Ishikawa (cell line): Measurements from ENCODE around the gene PRICKLE2.

Experiments used
- CEBPB ChIP-seq: IDR thresholded peaks from 2 replicates; pipeline ENCODE4 v1.6.1; 2012
- CREB1 ChIP-seq: IDR thresholded peaks from 2 replicates; pipeline ENCODE4 v1.6.1; 2012; ENCODE audit warnings: low read depth
- EGR1 ChIP-seq: IDR thresholded peaks from 2 replicates; pipeline ENCODE4 v1.6.1; 2012
- EP300 ChIP-seq: IDR thresholded peaks from 2 replicates; pipeline ENCODE4 v1.6.1; 2012; ENCODE audit warnings: borderline replicate concordance
- FOXM1 ChIP-seq: IDR thresholded peaks from 2 replicates; pipeline ENCODE4 v1.6.1; 2012; ENCODE audit warnings: low read depth, borderline replicate concordance
- MAX ChIP-seq: IDR thresholded peaks from 2 replicates; pipeline ENCODE4 v1.6.1; 2012
- NFIC ChIP-seq: IDR thresholded peaks from 2 replicates; pipeline ENCODE4 v1.6.1; 2012
- RAD21 ChIP-seq: IDR thresholded peaks from 2 replicates; pipeline ENCODE4 v1.6.1; 2012; ENCODE audit warnings: low read depth
- REST ChIP-seq: IDR thresholded peaks from 2 replicates; pipeline ENCODE4 v1.6.1; 2012; ENCODE audit warnings: low read depth, mild to moderate bottlenecking
- TAF1 ChIP-seq: IDR thresholded peaks from 2 replicates; pipeline ENCODE4 v1.6.1; 2012; ENCODE audit warnings: low read depth, mild to moderate bottlenecking
- TCF12 ChIP-seq: IDR thresholded peaks from 2 replicates; pipeline ENCODE4 v1.6.1; 2012; ENCODE audit warnings: low read depth
- TEAD4 ChIP-seq: IDR thresholded peaks from 2 replicates; pipeline ENCODE4 v1.6.1; 2012
- USF1 ChIP-seq: IDR thresholded peaks from 2 replicates; pipeline ENCODE4 v1.6.1; 2012
- YY1 ChIP-seq: IDR thresholded peaks from 2 replicates; pipeline ENCODE4 v1.6.1; 2012; ENCODE audit warnings: low read depth
- ZBTB7A ChIP-seq: IDR thresholded peaks from 2 replicates; pipeline ENCODE4 v1.6.1; 2012; ENCODE audit warnings: low read depth

PRICKLE2 gene

GRCh38 chr3:64131725-64132469, 93.4 kb downstream of the PRICKLE2 start:
- no peak for TF ChIP-seq CEBPB
- TF ChIP-seq CREB1 = no peak
- no peak for TF ChIP-seq TEAD4
- TF ChIP-seq MAX = no peak
- TF ChIP-seq YY1 = no peak
- no peak for TF ChIP-seq NFIC
- TF ChIP-seq RAD21 = no peak
- TF ChIP-seq ZBTB7A = no peak
- no peak for TF ChIP-seq REST
- TF ChIP-seq EGR1 = no peak
- TF ChIP-seq EP300 = no peak
- TF ChIP-seq FOXM1 = no peak
- no peak for TF ChIP-seq USF1

- TF ChIP-seq TAF1 = no peak
- no peak for TF ChIP-seq CREB1
- TF ChIP-seq REST = no peak
- no peak for TF ChIP-seq RAD21
- no peak for TF ChIP-seq ZBTB7A
- no peak for TF ChIP-seq TEAD4
- TF ChIP-seq YY1 = no peak
- TF ChIP-seq USF1 = no peak
- TF ChIP-seq FOXM1 = no peak
- no peak for TF ChIP-seq EGR1
- no peak for TF ChIP-seq NFIC
Observed at GRCh38 chr3:64130436-64130835, 94.8 kb downstream of the PRICKLE2 start.

- TF ChIP-seq REST = no peak
Observed at GRCh38 chr3:64129581-64129980, 95.7 kb downstream of the PRICKLE2 start.

- TF ChIP-seq TAF1 = no peak
- TF ChIP-seq USF1 = no peak
- no peak for TF ChIP-seq FOXM1
- no peak for TF ChIP-seq TCF12
- no peak for TF ChIP-seq CREB1
- no peak for TF ChIP-seq NFIC
- TF ChIP-seq MAX = no peak
- TF ChIP-seq CEBPB = no peak
- no peak for TF ChIP-seq EP300
- TF ChIP-seq TEAD4 = no peak
- TF ChIP-seq REST = no peak
- no peak for TF ChIP-seq YY1
- no peak for TF ChIP-seq RAD21
- no peak for TF ChIP-seq EGR1
- TF ChIP-seq ZBTB7A = no peak
Observed at GRCh38 chr3:64129106-64129505, 96.2 kb downstream of the PRICKLE2 start.
